ENCODE measurements around the gene TTLL12. TPM values are rescaled to one million over a fixed set of nuclear protein-coding genes. Genes with fewer than 3 reads are reported as not detected.

TTLL12 gene
- total RNA-seq, 1 experiment from 2014 or later: 100 TPM

DNA sequence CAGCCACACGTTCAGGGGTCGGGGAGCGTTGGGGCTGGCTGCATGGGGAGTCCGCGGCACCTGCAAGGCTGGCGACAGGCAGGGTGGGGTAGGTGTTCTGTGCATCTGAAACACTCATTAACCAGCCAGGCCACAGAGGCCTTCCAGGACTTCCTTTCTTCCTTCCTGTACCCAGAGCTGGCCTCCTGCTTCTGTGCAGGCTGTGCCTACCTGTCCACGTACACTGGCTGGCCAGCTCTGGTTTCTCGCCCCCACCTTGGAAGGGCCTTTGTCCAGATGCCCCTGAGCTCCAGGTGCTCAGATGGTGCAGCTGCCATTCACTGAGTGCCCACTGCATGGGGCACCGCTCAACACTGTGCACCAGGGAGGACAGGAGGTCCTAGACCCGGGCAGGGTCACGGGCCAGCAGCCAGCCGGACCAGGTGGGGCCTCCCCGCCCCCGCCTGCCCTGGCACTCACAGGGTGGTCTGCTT lies 15.9 kb downstream of the TTLL12 start (continued):
- TF ChIP-seq ZBTB33 (IDR thresholded peaks at IDR 0.05; ENCODE audit: extremely low read depth, insufficient replicate concordance, low read length) (no peak), FOSL1 (IDR thresholded peaks at IDR 0.05; ENCODE audit: low read depth) (no peak), EZH2 (IDR thresholded peaks at IDR 0.05) (no peak), SRF (IDR thresholded peaks at IDR 0.05; ENCODE audit: low read depth) (no peak), CEBPB (IDR thresholded peaks at IDR 0.05; ENCODE audit: low read depth) (no peak)

DNA sequence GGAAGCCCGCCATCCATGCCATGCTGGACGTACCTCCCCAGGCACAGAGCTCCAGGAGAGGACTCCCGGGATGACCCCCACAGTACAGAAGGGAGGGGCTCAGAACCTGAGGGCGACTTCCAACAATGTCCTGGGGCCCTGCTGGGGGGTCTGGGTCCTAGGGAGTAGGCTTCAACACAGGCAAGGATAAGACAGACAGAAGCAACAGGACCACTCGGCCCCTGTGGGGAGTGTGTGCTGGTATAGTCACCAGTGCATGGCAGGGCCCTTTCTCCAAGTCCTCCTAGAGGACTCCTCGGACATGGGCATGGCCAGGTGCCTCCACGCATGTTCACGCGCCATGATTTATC lies 16.8 kb downstream of the TTLL12 start:
- ATAC-seq (no peak), DNase-seq (ENCODE audit: low read depth, low spot score) (no peak)
- Histone ChIP-seq H3K27me3 (ENCODE audit: insufficient read depth, low read length) (no peaks in the 10 kb centered on the region), H3K36me3 (ENCODE audit: control insufficient read depth in 1 of 2, insufficient read depth in 2 of 2, low read length in 2 of 2) (peaks cover 14 to 36% of the 10 kb centered on the region in 2 experiments; a peak in 3 of 4 replicates), H3K9ac (ENCODE audit: low read length) (no peak overlapping the region), H3K79me2 (ENCODE audit: insufficient read depth, low read length) (no peaks in the 10 kb centered on the region), H2AFZ (ENCODE audit: low read depth, low read length, poor library complexity, severe bottlenecking) (no peak overlapping the region), H3K9me3 (ENCODE audit: control insufficient read depth in 1 of 2, insufficient read depth in 1 of 2, low read depth in 1 of 2, low read length in 2 of 2) (no peaks in the 10 kb centered on the region), H4K20me1 (ENCODE audit: insufficient read depth) (no peaks in the 10 kb centered on the region), H3K4me2 (ENCODE audit: low read length) (no peak overlapping the region), H3K4me3 (replicated peaks in 1 of 2; ENCODE audit: low read depth in 1 of 2, low read length in 2 of 2) (no peak overlapping the region), H3K27ac (ENCODE audit: low read depth, low read length) (no peak overlapping the region), H3K4me1 (ENCODE audit: control insufficient read depth in 1 of 2, insufficient read depth in 2 of 2, low read length in 2 of 2) (no peaks in the 10 kb centered on the region), H3K9me2 (ENCODE audit: insufficient read depth) (no peaks in the 10 kb centered on the region)
- TF ChIP-seq CTCF (IDR thresholded peaks at IDR 0.05 in 2 of 3, conservative IDR thresholded peaks at IDR 0.05 in 1 of 3; ENCODE audit: borderline replicate concordance in 1 of 3, insufficient read depth in 1 of 3, low read depth in 2 of 3, low read length in 2 of 3) (no peak), YY1 (IDR thresholded peaks at IDR 0.05; ENCODE audit: extremely low read depth, insufficient replicate concordance, low read depth, low read length) (no peak), EZH2 (IDR thresholded peaks at IDR 0.05) (no peak), SP1 (IDR thresholded peaks at IDR 0.05; ENCODE audit: low read depth) (no peak), JUND (IDR thresholded peaks at IDR 0.05) (no peak), POLR2AphosphoS5 (IDR thresholded peaks at IDR 0.05; ENCODE audit: low read depth, low read length) (no peak), TCF7L2 (IDR thresholded peaks at IDR 0.05; ENCODE audit: borderline replicate concordance, extremely low read depth, insufficient read depth, insufficient read length) (no peak), ZBTB33 (IDR thresholded peaks at IDR 0.05; ENCODE audit: extremely low read depth, insufficient replicate concordance, low read length) (no peak), CBX3 (IDR thresholded peaks at IDR 0.05; ENCODE audit: low read depth) (no peak), CEBPB (IDR thresholded peaks at IDR 0.05; ENCODE audit: low read depth) (no peak)
- TF ChIP-seq, protein P1, sequence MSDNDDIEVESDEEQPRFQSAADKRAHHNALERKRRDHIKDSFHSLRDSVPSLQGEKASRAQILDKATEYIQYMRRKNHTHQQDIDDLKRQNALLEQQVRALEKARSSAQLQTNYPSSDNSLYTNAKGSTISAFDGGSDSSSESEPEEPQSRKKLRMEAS (IDR thresholded peaks at IDR 0.05): no peak
- CTCF ChIA-PET: no interaction called here
- POLR2A ChIA-PET: no interaction called here
- no TSS peak for BruUV-seq (replicated peaks)
- intact Hi-C loops (cut with micrococcal nuclease): no loop called here
- RAD21 ChIA-PET (ENCODE audit: low non-redundant PET in 1 of 2, low total read pairs in 2 of 2, uncharacterized antibody in 2 of 2, unreplicated experiment in 2 of 2): no interaction called here

Measured in HCT116 (cell line).